Measurements from ENCODE around the gene UNC13A.

The UNC13A gene

DNA sequence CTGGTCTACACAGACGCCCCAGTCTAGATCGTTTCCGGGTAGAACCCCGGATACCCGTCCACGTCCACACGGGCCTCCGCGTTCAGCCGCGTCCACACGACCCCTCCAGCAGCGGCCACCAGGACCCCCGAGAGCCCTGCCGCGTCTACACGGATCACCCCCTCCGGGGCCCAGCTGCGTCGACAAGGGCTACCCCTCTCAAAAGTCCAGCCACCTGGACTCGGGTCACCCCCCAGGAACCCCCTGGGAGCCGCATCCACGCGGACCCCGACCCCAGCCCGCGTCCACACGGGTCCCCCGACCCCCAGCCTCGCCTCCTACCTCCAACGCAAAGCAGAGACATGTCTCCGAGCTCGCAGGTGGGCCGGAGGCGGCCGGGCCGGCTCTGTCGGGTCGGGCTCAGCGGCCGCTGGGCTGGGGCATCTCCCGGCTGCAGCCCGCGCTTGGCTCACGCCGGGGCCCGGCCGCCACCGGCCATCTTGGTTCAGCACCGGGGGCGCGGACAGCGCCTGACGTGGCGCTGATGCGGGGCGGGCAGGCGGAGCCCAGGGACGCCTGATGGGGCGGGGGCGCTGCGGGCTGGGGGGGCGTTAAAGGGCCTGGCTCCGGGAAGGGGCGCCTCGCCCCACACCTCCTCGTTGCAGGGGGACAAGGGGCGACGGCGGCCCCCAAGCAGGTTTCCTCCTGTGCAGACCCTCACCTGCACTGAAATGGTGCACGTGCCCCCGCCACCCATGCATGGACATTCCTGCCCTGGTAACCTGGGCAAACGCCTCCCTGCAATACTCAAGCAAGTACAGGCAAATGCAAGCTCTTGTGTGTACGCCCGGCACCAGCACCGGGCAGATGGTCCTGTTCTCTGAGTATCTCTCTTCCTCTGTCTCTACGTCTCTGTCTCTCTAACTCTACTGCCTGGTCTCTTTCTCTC lies at the start of gene UNC13A:
Gene UNC13A (minus strand): TSS at position 498 of the 928 bp plus-strand sequence. CDS start 155 bp downstream, at position 343.
- DNase-seq (ENCODE audit: low read depth in 2 of 2): peak in 1 of 2 experiments; percentile 29

DNA sequence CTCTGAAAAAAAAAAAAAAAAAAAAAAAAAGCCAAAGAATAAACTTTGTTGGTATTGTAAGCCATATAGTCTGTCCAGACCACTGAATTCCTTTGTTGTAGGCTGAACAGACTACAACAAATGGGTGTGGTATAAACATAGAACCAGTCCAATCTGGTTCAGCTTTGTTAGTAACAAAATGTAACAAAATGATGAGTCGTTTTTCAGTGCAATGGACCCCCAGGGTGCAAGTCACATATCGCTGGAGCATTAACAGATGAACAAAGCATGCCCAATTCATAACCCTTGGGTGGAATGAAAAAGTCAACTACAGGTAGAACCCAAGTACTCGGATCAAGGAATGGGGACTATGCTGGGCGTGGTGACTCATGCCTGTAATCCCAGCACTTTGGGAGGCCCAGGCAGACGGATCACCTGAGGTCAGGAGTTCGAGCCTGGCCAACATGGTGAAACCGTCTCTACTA lies 49.6 kb upstream of the UNC13A start:
- no peak for DNase-seq (ENCODE audit: low read depth in 2 of 2)

DNA sequence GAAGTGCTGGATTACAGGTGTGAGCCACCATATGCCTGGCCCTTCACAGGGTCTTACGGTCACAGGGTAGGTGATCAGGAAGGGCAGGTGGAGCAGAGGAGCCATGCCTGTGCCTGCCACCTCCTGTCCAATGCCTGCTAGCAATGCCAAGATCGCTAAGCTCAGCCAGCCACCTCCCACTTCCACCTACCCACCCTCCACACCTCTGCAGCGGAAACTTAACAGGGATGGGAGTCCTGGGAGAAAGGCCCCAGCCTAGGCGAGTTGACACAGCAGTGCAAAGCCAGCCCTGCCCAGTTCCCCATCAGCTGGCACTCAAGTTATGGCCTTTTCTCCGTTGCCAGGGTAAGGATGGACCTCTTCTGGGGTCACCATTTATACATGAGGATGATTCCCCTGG lies 47.3 kb upstream of the UNC13A start:
- DNase-seq (ENCODE audit: low read depth in 2 of 2): no peak

DNA sequence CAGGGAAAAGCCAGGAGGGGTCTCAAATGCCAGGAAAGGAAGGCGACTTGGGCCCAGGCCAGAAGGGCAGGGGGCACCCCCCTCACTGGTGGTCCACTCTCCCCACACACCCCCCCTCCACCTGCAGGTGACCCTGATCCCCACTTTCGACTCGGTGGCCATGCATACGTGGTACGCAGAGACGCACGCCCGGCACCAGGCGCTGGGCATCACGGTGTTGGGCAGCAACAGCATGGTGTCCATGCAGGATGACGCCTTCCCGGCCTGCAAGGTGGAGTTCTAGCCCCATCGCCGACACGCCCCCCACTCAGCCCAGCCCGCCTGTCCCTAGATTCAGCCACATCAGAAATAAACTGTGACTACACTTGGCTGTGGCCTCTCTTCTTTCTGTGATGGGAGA lies 46.0 kb upstream of the UNC13A start:
- no peak for DNase-seq (ENCODE audit: low read depth in 2 of 2)

DNA sequence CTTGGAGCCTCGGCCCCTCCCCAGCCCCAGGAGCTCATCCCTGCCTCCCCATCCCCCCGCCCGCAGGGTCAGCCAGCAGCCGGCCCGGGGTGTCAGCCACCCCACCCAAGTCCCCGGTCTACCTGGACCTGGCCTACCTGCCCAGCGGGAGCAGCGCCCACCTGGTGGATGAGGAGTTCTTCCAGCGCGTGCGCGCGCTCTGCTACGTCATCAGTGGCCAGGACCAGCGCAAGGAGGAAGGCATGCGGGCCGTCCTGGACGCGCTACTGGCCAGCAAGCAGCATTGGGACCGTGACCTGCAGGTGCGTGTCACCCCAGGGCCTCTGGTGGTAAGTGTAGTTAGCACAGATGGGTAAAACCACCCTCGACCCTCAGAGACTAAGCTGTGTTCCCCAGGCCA lies 45.0 kb upstream of the UNC13A start:
- no peak for DNase-seq (ENCODE audit: low read depth in 2 of 2)

DNA sequence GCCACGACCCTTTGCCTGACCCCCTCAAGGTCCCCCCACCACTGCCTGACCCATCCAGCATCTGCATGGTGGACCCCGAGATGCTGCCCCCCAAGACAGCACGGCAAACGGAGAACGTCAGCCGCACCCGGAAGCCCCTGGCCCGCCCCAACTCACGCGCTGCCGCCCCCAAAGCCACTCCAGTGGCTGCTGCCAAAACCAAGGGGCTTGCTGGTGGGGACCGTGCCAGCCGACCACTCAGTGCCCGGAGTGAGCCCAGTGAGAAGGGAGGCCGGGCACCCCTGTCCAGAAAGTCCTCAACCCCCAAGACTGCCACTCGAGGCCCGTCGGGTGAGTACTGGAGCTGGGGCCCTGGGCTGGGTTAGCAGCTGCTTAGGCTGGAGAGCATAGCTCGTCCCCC lies 39.7 kb upstream of the UNC13A start:
- DNase-seq (ENCODE audit: low read depth in 2 of 2): no peak

DNA sequence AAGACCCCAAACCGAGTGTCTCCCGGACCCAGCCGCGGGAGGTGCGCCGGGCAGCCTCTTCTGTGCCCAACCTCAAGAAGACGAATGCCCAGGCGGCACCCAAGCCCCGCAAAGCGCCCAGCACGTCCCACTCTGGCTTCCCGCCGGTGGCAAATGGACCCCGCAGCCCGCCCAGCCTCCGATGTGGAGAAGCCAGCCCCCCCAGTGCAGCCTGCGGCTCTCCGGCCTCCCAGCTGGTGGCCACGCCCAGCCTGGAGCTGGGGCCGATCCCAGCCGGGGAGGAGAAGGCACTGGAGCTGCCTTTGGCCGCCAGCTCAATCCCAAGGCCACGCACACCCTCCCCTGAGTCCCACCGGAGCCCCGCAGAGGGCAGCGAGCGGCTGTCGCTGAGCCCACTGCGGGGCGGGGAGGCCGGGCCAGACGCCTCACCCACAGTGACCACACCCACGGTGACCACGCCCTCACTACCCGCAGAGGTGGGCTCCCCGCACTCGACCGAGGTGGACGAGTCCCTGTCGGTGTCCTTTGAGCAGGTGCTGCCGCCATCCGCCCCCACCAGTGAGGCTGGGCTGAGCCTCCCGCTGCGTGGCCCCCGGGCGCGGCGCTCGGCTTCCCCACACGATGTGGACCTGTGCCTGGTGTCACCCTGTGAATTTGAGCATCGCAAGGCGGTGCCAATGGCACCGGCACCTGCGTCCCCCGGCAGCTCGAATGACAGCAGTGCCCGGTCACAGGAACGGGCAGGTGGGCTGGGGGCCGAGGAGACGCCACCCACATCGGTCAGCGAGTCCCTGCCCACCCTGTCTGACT lies 39.0 kb upstream of the UNC13A start:
- DNase-seq (ENCODE audit: low read depth in 2 of 2): no peak

DNA sequence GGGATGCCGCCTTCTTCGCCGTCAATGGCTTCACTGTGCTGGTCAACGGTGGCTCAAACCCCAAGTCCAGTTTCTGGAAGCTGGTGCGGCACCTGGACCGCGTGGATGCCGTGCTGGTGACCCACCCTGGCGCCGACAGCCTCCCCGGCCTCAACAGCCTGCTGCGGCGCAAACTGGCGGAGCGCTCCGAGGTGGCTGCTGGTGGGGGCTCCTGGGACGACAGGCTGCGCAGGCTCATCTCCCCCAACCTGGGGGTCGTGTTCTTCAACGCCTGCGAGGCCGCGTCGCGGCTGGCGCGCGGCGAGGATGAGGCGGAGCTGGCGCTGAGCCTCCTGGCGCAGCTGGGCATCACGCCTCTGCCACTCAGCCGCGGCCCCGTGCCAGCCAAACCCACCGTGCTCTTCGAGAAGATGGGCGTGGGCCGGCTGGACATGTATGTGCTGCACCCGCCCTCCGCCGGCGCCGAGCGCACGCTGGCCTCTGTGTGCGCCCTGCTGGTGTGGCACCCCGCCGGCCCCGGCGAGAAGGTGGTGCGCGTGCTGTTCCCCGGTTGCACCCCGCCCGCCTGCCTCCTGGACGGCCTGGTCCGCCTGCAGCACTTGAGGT lies 38.1 kb upstream of the UNC13A start:
- no peak for DNase-seq (ENCODE audit: low read depth in 2 of 2)

DNA sequence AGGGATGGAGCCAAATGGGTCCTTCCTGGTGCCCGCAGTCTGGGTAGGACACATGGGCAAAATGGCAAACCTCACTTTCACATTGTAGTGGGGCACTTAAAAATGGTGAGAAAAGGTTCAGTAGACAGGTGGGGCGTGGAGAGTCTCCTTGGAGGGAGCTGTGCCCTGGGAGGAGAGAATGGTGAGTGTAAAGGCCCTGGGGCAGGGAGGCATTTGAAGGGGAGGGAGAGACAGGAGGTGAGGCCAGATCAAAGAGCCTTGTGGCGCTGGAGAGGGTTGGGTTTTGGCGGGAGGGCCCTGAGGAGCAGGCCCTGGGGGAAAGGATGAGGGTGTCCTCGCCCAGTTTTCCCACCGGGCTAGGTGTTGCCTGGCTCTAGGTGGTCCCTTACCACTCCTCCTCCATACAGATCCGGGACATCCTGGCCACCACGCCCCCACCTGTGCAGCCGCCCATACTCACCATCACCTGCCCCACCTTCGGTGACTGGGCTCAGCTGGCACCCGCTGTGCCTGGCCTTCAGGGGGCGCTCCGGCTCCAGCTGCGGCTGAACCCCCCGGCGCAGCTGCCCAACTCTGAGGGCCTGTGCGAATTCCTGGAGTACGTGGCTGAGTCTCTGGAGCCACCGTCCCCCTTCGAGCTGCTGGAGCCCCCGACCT lies 37.4 kb upstream of the UNC13A start:
- DNase-seq (ENCODE audit: low read depth in 2 of 2): no peak

DNA sequence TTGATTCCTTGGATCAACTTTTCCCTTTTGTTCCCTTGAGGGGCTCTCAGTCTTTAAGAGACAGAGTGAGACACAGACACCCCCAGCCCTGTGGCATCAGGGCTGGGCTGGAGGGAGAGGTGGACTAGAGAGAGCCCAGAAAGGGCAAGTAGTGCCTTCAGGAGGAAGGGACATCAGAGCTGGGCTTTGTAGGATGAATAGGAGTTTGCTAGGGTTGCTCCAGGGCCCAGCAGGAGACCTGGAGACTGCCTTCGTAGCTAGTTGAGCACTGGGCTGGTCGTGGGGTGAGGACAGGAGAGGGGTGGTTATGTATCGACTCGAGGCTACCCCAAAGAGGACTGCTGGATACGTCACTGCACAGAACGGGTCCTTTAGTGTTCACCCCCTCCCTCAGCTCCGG lies 36.5 kb upstream of the UNC13A start:
- DNase-seq (ENCODE audit: low read depth in 2 of 2): no peak

DNA sequence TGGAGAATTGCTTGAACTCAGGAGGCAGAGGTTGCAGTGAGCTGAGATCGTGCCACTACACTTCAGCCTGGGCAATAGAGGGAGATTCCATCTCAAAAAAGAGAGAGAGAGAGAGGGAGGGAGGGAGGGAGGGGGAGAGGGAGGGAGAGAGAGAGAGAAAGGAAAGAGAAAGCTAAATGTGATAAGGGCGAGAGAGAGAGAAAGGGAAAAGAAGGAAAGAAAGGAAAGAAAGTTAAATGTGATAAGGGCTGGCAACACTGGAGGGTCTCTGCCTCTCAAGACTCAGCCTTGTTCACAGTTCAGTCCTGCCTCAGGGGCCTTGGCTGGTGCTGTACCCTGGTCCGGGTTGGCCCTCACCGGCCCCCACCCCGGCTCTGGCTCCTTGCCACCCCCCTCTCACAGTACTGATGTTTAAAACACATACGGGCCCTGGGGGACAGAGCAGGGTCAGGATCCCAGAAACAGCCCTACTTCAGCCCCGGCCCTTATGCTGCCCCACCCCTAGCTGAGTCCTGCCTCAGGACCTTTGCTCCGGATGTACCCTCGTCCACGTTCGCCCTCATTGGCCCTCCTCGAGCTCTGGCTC lies 34.6 kb upstream of the UNC13A start:
- DNase-seq (ENCODE audit: low read depth in 2 of 2): no peak

DNA sequence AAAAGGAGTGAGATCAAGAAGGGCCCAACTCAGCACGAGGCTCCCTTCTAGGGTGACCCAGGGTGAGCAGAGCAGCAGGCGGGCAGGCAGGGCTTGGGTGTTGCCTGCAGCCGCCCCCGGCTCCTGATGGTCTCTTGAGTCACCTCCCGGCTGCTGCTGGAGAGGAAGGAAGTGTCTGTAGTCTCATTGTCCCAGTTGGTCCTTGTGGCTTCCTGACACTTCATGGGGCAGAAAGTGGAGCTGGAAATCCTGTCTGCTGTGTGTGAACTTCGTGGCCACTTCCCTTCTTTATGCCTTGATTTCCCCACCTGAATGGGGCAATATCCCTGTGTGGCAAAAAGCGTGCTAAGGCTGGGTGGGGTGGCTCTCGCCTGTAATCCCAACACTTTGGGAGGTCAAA lies 33.7 kb upstream of the UNC13A start:
- DNase-seq (ENCODE audit: low read depth in 2 of 2): no peak

DNA sequence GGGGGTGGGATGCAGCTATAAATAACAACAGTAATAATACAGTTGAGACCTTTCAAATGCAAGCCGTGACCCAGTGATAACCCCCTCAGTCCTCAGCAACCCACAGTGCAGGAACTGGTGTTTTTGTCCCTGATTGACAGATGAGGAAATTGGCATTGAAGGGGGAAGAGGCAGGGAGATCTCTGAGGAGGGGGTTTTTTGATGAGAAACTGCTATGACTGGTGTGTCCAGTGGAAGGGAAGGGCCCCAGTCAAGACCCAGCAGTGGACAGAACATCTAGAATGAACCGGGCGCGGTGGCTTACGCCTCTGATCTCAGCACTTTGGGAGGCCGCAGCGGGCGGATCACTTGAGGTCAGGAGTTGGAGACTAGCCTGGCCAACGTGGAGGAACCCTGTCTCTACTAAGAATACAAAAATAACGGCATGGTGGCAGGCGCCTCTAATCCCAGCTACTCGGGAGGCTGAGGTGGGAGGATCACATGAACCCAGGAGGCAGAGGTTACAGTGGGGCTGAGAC lies 33.0 kb upstream of the UNC13A start:
- no peak for DNase-seq (ENCODE audit: low read depth in 2 of 2)

DNA sequence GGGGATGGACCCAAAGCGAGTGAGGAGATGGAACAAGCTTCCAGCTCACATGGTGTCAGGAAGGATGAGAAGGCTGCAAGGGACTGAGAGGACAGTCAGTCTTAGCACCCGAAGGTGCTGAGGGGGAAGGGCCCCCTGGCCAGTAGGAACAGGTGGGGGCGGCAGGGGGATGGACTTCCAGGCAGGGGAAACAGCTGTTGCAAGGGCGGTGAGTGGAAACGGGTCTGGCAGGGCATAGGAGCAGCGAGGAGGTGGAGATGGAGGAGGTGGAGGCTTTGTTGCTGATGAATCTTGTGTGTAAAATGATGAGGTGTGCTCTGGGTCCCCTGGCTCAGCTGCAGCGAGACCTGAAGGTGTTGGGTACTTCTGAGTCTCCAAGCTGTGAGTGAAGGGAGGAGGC lies 32.3 kb upstream of the UNC13A start:
- no peak for DNase-seq (ENCODE audit: low read depth in 2 of 2)

DNA sequence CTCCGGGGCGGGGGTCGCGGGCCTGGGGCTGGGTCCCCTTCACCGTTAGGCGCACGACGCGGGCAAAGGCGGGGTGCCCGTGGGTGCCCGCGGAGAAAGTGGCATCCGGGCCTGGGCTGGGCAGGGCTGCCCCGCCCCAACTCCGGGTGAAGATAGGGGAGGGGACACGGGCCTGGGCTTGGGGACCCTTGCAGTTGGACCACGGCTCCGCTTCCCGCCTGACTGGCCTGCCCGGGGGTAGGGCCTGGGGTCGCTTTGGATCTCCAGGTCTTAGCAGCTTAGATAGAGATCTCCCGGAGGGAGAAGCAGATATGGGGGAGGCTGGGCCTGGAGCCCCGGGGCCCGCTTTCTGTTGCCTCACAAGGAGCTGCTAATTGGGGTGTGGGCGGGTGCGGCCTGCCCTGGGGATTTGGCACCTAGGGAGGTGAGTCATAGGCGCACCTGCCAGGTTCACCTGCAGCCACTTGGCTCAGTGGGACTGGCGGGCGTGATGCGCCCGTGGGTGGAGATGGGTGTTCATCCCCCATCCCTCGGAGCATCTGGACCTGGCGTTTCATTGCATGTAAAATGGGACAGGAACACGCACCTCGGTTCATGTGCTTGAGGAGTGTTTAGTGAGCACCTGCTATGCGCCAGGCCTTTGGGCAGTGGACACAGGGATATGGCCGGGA lies 31.7 kb upstream of the UNC13A start:
- no peak for DNase-seq (ENCODE audit: low read depth in 2 of 2)

DNA sequence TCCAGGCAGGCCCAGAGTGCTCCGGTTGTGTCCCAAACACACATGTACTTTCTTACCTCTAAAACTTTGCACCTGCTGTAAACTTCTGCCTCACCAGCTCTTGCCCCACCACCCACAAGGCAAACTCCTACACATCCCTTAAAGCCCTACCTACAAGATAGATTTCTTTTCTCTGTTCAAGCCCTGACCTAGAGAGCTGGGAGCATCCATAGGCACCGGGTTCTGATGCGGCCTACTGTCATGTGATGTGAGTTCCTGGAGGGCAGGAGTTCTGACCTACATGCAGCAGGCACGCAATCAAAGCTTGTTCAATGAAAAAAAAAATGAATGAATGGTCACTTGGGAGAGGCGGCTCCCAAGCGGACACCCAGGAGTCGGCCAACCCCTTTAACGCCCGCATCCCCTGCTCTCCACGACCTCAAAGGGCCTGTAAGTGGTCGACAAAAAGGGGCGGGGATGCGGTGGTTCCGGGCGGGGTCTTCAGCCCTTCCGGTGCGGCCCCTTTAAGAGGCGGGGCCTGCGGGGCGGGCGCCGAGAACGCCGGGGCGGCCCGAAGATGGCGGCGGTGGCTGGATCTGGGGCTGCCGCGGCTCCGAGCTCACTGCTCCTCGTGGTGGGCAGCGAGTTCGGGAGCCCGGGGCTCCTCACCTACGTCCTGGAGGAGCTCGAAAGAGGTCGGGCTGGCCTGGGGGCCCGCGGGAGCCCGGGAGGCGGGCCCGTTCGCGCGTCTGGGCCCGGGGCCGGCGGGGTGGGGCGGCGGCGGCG lies 31.0 kb upstream of the UNC13A start, which contains the start of gene MAP1S:
Gene MAP1S (plus strand): TSS at position 534 of the 765 bp plus-strand sequence. CDS start 23 bp downstream, at position 557.
- DNase-seq (ENCODE audit: low read depth in 2 of 2): peak; percentile 44 to 68

DNA sequence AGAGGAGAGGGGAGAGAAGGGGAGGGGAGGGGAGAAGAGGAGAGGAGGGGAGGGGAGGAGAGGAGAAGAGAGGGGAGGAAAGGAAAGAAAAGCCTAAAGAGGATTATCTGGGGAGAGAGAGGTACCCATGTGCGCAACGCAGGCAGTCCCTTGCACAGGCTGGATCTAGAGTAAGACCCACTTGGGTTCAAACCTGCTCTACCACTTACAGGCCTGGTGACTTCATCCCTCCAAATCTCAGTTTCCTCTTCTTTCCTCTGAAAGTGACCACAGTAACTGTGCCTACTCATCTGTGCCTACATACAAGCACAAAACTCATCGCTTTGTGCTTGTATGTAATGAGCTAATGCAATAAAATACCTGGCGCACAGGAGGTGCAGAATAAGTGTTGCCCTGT lies 30.4 kb upstream of the UNC13A start:
- no peak for DNase-seq (ENCODE audit: low read depth in 2 of 2)

DNA sequence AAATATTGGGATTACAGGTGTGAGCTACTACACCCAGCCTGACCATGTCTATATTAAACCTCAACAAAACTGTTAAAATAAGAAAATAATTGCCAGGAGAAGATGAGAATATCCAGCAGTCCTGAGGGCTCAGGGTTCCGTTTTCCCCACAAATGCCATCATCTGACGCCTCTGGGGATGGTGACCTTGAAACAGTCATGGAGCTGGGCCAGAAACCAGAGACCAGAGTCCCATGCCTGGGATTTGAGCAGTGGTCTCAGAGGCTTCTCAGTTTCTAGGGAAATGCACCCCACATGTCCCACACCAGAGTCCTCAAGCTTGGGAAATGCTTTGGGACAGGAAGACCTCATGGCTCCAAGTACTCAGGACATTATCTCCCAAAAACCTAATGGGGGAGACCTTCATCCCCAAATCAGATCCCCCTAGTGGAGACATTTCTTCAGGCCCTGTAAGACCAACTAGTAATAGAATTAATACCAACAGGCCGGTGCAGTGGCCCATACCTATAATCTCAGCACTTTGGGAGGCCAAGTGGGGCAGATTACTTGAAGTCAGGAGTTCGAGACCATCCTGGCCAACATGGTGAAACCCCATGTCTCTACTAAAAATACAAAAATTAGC lies 28.3 kb upstream of the UNC13A start:
- DNase-seq (ENCODE audit: low read depth in 2 of 2): no peak

DNA sequence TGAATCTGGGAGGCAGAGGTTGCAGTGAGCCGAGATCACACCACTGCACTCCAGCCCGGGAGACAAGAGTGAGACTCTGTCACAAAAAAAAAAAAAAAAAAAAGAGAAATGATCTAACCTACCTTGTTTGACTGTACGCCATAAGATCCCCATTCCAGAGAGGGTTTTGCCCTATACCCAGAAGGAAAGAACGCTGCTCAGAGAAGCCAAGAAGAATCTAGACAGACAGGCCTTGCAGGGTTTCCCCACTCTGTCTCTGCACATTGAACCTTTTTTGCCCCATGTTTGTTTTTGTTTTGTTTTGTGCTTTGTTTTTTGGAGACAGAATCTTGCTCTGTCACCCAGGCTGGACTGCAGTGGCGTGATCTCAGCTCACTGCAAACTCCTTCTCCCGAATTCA lies 23.7 kb upstream of the UNC13A start:
- DNase-seq (ENCODE audit: low read depth in 2 of 2): no peak

Measured in stimulated activated CD4-positive, alpha-beta T cell treated with anti-CD3 and anti-CD28 coated beads, Interleukin-12 subunit alpha, Interleukin-12 subunit beta, amount 100 ng/mL, for 24 hours (primary cell).